HG03135 (cell line): Measurements from ENCODE around the gene ZBTB17.
"Not testable (repeated sequence)": the region's sequence is repeated elsewhere in the genome, so short reads cannot be mapped to it uniquely, and the experiment has no call there.

Experiments used
- ATAC-seq: cut with Tn5 transposase; IDR thresholded peaks from one replicate; pipeline ENCODE4 v1.9.1; 2021; ENCODE audit warnings: mild to moderate bottlenecking, moderate library complexity; ENCODE audit not compliant: unreplicated experiment

Gene ZBTB17

GRCh38 chr1:16011936-16012589 is 36.2 kb upstream of the ZBTB17 start:
- ATAC-seq, result no peak

DNA sequence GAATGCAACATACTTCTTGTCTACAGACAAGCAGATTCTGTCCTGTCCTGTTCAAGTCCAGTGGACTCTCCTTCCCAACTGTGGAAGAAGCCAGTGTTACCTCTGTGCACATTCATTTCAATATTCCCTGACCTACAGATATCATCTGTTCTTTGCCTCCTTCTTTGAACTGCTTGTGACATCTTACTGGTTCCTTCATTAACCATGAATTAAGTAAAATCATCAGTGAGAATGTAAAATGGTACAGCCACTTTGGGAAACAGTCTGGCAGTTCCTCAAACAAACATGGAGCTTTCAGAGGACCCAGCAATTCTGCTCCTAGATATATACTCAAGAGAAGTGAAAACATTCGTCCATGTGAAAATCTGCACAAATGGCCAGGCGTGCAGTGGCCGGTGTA is 34.9 kb upstream of the ZBTB17 start:
- no peak for ATAC-seq

- no peak for ATAC-seq
These were observed 33.8 kb upstream of the ZBTB17 start for GRCh38 chr1:16009678-16010077.

DNA sequence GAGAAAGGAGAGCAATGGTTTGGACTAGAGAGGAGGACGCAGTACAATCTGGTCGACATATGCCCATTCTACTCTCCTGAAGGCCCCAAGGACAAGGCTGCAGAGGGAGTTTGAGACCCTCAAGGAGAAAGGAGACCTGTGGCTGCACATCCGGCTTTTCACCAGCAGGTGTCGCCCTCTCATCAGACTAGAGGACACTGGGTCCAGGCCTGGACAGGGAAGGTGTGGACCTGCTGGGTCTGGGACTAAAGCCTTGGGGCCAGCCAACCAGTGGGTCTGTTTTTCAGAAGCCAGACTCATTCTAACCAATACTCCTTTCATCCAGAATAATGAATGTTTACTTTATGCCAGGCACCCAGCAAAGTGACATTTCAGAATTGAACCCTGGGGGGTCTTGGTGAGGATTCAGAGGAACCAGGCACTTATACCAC is 33.1 kb upstream of the ZBTB17 start:
- no peak for ATAC-seq

DNA sequence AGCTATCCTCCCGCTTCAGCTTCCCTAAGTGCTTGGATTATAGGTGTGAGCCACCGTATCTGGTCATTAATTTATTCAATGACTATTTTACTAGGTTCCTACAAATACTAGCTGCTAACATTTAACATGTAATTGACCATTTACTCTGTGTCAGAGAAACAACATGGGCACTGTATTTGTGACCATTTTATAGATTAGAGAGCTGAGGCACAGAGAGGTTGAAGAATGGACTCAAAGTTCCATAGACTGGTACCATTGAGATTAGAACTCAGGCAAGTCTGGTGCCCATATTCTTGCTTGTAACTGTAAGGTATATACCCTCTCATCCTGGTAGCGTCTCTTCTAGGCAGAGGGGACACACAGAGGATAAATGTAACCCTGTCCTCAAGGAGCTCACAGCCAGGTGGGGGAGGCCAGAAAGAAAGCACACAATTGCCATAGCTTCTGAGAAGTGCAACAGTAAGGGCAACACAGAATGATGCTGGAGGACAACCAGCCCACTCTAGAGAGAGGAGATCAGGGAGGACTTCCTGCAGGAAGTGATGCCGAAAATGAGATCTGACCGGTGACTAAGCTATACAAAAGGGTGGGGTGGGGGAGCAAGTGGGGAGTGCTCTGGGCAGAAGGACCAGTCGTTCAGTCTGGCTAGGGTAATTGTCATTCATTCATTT is 31.9 kb upstream of the ZBTB17 start:
- no peak for ATAC-seq

GRCh38 chr1:16006552-16007485 is 30.9 kb upstream of the ZBTB17 start:
- no peak for ATAC-seq

DNA sequence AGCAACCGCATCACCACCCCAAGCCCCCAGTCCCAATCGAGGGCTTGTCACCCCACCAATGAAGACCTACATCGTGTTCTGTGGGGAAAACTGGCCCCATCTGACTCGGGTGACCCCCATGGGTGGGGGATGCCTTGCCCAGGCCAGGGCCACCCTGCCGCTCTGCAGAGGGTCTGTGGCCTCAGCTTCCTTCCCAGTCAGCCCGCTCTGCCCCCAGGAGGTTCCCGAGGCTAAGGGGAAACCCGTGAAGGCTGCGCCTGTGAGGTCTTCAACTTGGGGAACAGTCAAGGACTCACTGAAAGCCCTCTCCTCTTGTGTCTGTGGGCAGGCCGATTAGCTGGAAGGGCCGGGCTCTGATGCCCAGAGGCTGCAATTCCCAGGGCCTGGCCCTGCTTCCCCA is 30.1 kb upstream of the ZBTB17 start:
- ATAC-seq, result no peak

DNA sequence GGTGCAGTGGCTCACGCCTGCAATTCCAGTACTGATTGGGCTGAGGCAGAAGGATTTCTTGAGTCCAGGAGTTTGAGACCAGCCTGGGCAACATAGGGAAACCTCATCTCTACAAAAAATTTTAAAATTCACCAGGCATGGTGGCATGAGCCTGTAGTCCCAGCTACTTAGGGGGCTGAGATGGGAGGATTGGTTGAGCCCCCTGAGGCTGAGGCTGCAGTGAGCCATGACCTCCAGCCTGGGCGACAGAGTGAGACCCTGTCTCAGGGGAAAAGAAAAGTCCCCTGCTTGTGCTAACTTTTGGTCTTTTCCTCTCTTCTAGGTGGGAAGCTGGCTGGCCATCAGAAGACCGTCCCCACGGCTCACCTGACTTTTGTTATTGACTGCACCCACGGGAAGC is 29.7 kb upstream of the ZBTB17 start:
- ATAC-seq, result no peak

- ATAC-seq, result not testable (repeated sequence)
These were observed 25.4 kb upstream of the ZBTB17 start for GRCh38 chr1:16001274-16001673.

GRCh38 chr1:15998929-15999328 is 23.0 kb upstream of the ZBTB17 start:
- ATAC-seq, result no peak

- ATAC-seq, result no peak
These were observed 21.9 kb upstream of the ZBTB17 start for GRCh38 chr1:15997637-15998280.

GRCh38 chr1:15997076-15997585 is 21.2 kb upstream of the ZBTB17 start:
- no peak for ATAC-seq

GRCh38 chr1:15994590-15995351 is 18.9 kb upstream of the ZBTB17 start:
- ATAC-seq, result no peak

DNA sequence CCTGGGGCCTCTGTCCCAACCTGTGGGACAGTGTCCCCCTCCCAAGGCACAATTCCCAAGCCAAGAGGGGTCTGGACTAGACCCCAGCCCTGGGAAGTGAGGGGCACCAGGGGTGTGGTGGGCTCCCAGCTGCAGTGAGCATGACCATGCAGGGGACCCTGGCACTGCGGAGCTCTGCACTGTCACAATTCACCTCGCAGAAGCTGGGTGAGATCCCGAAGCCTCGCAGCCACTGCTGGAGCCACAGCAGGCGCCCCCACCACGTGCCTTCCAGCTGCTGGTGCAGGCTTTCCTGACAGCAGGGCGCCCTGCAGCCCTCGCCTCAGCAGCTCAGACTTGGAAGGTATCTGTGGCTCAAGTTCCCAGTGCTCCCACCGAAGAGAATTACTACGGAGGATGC is 18.2 kb upstream of the ZBTB17 start:
- ATAC-seq, result no peak

- ATAC-seq, result no peak
These were observed 17.8 kb upstream of the ZBTB17 start for GRCh38 chr1:15993666-15994065.

DNA sequence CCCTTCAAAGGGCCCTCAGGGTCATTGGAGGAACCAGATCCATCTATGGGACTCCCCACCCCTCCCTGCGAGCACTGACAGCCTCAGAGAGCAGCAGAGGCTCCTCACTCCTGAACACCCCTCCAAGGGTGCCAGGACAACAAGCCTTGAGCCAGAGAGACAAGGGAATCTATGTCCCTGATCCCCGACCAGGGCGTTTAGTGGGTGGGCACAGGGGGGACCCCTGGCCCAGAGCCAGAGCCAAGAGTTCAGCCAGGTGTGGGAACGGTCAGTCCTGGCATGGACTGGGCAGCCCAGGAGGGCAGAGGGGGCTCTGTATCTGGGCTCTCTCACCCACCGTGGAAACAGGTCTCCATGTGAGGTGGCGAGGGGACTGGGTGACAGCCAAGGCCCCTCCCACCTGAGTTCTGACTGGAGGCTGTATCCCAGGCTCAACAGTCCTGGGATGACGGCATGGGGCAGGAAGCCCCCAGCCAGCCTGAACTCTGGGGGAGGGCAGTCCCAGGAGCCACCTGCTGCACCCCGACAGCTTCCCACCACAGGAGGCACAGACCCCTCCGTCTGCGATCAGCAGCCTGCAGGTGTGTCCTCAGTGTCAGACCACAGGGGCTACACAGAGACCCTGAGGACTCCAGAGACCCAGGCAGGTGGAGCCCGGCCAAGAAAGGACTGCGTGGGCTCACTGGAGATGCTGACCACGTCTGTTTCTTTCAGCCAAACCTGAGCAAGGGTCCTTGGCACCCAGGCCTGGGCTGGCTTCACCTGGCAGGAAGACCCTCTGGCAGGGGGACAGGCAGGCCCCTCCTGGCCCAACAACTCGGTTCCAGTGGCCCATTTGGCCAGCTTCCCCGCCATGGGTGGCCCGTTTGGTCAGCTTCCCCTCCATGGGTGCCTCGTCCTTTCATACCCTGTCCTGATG is 16.9 kb upstream of the ZBTB17 start:
- no peak for ATAC-seq

- no peak for ATAC-seq
These were observed 16.3 kb upstream of the ZBTB17 start for GRCh38 chr1:15992187-15992553.

DNA sequence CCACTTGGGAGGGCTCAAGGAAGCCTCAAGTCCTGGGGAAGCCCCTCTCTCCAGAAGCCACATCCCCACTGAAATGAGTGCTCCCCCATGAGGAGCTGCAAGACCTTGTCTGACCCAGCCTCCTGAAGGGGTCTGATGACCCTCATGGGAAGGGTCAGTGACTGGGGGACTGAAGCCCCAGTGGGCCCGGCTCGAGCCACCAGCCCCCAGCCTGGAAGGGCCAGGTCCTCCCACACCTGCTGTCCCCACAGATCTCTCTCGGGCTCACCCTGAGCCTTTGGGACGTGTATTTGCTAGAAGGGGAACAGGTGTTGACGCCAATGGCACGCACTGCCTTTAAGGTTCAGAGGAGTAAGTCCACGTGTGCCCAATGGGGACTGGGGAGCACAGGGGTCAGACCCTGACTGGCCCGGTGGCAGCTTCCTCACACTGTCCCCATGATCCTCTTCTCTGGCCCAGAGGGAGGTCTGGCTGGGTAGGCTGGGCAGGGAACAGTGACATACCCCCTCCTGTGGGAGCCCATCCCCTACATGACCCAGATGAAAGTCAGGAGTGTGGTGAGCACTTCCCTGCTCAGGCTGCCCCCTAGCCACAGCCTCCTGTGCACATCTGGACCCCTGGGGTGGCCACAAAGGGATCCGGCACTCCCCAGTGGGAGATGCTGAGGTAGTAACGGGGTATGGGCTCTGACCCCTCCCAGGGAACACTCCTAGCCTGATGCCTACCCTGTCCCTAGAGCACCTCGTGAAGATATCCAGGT is 15.7 kb upstream of the ZBTB17 start:
- ATAC-seq, result no peak

DNA sequence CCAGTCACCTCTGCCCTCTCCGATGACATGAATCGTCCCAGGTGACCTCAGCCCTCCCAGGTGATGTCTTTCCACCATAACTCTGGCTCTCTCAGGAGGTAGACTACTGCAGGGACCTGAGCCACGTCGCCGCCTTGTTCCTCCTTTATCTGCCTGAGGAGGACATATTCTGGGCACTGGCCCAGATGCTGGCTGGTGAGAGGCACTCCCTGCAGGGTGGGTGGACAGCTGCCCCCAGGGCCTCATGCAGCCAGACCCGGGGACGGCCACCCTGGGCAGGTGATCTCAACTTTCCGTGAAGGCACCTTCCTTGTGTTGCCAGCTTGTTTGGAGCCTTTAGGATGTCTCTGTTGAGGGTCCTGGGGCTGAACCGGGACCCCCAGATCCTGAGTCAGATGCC is 13.9 kb upstream of the ZBTB17 start:
- no peak for ATAC-seq
